SH-SY5Y (cell line): ENCODE results near the gene CXXC4.
A peak's percentile ranks its signal among the peaks of the same experiment; 100 is the strongest.

ENCODE experiments used
- GATA2 ChIP-seq: IDR thresholded peaks from 2 replicates; pipeline ENCODE4 v1.6.1; 2011; ENCODE audit warnings: mild to moderate bottlenecking, low read depth, low read length
- GATA3 ChIP-seq: IDR thresholded peaks from 2 replicates; pipeline ENCODE4 v1.6.1; 2011; ENCODE audit warnings: low read depth, mild to moderate bottlenecking, low read length, moderate library complexity

CXXC4 gene

DNA sequence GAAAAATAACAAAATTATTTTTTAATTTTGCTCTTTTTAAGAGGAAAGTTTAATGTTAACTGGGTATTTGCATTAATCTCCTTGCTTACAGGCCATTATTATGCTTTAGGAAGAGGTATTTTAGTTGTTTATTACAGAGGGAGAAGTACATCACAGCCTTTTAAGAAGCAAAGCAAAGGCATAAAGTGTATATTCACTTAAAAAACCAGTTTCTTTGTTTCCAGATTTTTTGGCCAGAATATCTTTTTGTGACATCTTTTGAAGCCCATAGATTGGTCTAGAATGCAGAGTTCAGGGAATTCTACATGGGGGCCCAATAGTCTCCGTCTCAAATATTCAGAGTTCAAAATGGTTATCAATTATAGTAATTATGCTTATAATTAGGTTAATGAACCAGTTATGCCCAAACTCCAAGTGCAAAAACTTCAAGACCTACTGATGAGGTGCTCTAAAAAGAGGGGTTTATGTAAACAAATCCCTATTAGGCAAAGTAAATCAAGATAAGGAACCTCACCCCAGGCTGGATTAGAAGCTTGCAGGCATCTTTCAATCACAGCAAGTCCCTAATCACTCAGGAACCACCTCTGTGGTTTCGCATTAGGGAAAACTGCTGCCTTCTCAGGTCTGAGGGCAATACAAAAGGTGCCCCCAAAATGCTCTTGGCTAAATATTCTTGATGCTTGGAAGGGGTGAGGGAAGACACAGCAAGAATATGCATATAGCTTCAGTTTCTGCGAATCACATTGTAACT, 1.4 kb downstream of the CXXC4 start:
- no peak for TF ChIP-seq GATA2
- TF ChIP-seq GATA3, result no peak

DNA sequence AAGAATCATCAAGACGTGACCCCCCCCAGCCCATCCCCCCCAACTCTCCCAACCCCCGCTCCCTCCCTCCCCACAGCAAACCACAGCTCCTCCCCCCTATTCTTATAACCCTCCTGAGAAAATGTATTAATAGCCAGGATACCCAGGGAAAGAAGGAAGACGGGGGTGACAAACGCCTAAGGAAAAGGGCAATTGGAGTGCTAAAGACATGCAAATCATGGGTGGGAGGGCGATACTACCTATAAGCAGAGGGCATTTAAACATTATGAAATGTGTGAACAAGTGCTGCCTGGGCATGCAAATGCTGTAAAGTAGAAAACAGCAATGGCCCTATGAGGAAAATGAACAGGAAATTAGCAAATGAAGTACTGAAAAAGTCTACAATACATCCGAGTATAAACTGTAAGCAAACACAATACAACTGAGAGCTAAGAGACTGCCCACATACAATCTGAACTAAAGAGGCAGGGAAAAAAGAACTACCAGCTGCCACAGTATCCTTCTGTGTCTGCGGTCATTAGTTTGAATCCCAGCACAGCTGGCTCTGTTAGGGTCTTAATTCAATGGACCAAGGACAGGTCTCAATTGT, 2.4 kb downstream of the CXXC4 start:
- TF ChIP-seq GATA3 (no peak), GATA2 (no peak)

DNA sequence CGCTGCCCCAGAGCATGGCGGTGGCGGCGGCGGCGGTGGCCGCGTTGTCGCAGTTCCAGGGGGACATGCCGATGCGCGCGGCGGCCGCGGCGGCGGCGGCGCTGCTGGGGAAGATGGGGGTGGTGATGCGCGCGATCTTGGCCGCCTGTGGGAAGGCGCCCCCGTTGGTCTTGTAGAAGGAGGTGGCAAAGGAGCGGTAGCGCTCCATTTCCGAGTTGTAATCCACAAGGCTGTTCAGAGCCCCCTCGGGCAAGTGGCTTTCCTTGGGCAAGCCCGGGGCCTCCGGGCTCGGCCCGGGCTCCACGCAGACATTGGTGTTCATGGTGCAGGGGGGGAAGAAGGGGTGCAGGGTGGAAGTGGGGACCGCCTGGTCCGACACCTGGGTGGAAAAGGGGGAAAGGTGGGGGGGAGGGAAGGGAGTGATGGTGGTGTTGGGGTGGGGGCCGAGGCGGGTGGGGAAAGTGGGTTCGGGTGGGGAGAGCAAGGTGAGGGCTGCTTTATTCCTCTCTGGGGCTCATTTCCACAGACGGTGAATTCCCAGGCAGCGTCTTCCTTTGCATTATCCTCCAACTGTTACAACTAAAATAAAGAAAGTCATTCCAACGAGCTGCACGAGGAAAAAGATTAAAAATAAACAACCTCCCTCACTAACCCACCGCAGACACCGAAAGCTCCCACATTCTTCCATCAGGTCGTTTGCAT, 3.1 kb downstream of the CXXC4 start:
- TF ChIP-seq GATA2, result no peak
- TF ChIP-seq GATA3, result no peak

DNA sequence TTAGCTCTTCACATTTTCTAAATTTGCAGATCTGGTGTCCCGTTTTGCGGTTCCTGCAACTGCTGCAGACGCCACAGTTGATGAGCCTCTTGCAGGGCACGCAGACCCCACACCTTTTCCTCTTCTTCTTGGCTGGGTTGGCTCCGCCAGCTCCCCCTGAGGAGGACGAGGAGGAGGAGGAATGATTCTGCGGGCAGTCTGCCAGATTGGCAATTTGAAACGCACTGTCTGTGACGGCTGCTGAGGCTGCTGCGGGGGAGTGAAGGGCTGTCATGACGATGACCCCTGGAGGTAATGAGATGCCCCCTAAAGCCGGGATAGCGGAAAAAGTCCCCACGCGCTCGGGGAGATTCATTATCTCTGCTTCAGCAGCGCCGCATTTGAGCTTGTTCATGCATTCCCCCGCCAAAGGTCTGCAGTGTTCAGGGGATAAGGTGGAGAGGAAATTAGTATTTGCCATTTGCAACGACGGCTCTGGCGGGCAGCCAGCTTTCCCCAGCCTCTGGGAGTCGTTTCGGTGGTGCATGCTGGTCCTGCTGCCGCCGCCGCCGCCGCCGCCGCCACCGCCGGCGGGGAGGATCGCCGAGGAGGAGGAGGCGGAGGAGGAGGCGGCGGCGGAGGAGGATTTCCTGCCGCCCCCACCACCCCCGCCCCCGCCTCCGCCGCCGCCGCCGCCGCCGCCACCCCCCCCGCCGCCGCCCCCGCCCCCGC, 3.8 kb downstream of the CXXC4 start:
- TF ChIP-seq GATA3 (no peak), GATA2 (peak; percentile 18; the same call in 1 of the 2 replicates)

DNA sequence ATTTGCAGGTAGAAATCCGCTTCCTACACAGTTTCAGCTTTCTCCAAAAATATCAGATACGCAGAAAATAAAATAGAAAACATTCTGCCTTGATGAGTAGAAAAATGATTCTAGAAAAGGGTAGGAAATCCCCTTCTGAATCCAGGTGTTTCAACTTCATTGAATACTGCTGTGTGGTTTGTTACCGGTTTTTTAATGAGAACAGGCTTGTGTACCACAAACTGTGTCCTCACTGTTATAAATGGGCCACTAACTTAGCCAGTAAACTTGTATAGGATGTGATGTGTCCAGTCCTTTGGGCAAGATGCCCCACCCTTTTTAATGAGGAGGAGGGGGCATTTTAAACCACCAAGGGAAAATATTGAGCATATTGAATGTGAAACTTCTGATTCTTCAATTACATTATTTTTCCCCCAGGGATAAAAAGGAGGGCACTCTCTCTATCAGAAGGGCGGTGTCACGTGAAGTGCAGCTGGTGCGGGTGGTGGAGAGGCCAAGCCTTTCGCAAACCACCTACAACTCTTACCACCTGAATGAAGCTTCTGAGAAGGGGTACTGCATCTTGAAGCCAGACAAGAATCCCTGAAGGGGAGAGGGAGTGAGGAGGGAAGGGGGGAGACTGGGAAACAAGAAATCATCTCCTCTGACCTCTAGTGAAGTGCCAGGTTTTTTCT, 4.5 kb downstream of the CXXC4 start:
- TF ChIP-seq GATA2 (no peak), GATA3 (no peak)

DNA sequence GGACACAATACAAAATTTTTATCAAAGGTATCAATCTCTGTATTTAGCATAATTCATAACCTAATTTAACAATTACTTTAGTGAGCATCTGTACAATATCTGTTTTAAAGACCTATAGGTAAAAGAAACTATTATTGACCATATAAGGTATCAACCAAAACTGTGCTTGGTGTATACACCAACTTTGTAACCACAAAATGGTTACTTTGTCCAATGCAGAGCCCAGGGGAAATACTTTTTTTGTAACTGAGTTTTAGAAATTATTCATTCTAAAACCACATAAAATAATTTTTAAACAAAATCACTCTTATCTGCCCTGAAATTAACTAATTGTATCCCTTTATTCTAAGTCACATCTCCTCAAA, 5.0 kb downstream of the CXXC4 start:
- TF ChIP-seq GATA3, result no peak
- no peak for TF ChIP-seq GATA2

DNA sequence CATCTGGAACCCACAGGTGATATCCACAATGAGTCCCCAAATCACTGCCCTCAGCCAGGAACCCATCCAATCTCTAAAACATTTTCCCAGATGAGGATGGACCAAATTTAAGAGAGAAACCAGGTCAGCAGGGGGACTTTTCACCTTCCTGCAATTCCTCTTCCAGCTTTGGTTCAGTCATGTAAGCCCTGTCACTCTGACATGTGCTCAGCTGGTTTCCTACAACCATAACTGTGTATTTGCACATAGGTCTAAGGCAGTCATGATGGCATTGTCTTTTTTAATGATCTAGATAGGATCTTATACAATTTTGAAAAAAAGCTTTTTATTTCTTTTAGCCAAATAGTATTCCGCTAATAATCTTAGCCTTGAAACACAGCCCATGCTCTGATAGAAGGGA, 6.5 kb downstream of the CXXC4 start:
- TF ChIP-seq GATA2, result no peak
- TF ChIP-seq GATA3, result no peak

DNA sequence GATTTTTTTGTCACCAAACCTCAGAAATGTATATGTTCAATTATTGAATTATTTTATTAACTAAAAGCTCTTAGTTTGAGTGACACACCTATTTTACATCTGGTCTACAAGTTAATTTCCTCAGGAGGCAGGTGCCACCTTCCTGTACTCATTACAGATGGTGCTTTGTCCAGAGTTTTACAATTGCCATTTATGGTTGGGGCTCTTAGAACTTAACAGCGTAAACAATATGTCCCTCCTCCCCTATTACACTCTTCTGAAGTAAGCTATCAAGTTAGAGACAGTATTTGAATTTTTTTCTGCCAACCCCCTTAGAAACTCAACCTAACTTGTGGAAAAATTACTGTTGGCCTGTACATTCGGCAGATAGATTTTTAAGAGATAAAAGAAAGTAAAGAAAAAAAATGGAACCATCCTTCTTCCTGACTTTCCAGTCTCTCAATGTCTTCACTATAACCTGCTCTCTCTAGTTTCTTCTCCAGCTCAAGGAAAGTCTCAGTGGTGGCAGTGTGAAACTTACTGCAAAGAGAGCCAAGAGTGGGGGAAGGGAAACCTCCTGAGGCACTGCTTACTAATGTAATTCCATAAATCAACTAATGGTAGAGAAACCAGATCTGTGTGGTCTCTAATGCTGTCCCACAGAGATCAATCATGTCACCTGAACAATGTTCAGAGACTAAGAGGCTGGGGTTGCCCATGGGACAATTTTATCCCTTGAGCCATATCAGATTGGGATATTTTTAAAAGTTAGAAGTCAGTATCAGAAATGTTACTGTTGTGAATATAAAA, 7.8 kb downstream of the CXXC4 start:
- TF ChIP-seq GATA2, result no peak
- no peak for TF ChIP-seq GATA3

DNA sequence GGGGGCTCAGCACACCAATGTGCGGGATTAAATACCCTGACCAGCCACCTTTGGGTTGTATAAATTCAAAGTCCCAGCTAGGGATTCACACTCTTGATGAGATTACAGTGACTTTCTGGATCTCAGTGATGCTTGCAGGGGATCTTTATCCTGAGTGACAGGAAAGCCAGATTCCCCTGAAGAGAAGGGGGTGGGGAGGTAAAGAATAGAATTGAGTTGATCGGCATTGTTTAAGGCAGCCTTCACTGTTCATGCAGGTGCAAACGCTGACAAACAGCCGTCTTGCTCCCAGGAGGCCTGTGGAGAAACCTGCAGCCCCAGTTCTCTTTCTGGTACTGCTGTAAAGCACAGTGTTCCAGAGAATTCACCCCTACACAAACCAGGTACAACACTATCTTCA, 19.0 kb downstream of the CXXC4 start:
- TF ChIP-seq GATA2 (no peak), GATA3 (no peak)

DNA sequence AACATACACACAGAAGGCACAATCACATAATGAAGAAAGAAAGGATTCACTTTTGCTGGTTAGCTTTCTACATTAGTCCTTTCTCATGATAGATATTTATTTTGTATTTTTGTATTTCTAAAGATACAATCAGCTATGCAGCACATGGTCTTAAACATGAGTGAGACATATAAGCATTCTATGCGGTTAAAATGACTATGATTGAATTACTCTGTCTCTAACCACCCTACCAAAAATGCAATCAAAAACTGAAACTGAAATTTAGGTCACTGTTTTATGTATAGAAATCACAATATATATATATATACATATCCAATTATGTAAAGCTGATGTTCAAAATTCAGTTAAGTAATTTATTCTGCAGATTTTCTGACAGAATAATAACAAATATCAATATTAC, 21.9 kb downstream of the CXXC4 start:
- TF ChIP-seq GATA3 (no peak), GATA2 (no peak)

DNA sequence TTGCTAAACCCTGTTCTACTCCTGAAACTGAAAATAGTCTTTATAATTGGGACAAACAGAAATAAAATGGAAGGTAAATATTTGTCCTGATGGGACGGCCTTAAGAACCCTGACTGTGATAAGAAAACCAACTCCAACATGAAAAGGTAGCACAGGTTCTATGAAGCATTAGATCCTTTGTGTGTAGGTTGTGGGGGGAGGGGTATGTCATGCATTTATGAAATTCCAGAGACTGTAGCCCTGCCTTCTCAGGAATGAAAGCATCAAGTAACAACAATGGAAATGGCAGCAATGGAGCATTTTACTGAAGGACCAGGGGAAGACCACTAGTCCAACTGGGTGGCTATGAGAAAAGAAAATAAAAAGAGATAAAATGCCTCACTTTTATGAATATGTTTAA, 23.9 kb downstream of the CXXC4 start:
- TF ChIP-seq GATA3 (no peak), GATA2 (no peak)

DNA sequence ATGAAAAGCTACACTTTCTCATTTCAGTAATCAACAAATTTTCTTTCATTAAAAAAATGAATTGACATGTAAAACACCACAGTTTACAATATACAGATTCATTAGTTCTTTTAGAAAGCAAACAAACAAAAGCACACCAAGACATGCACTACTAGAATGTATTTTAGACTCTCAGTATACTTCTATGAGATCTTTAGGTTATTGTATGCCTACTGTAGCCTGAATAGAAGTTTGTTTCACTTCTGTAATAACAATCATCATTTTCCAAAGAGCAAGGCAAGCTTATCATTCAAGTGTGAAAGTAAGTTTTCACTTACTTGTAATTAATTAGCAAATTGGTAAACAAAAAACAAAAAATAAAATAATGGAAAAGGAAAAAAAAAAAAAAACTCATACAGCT, 24.9 kb downstream of the CXXC4 start:
- TF ChIP-seq GATA2 (no peak), GATA3 (no peak)

DNA sequence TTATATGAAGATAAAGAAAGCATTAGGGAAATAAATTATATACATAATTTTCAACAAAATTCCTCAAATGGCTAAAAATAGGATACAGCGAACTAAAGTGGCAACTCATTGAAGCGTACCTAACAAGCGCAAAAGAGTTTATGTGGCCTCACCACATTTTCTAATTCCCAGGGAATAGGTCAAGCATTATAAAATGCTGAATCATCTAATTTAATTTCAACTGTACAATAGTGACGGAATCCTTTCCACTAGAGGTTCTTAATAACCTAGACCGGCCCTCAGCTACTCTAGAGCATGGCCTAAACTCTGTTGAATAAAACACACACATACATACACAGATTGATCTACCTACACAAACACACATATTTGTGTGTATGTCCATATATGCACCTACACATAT, 29.1 kb downstream of the CXXC4 start:
- no peak for TF ChIP-seq GATA2
- no peak for TF ChIP-seq GATA3
